Left renal pelvis (tissue), 4 donors: ENCODE measurements around the gene RHOT2. TPM values are rescaled to one million over a fixed set of nuclear protein-coding genes. Genes with fewer than 3 reads are reported as not detected.
A peak's percentile ranks its signal among the peaks of the same experiment; 100 is the strongest.

Experiments used
- DNase-seq, 4 donors: peaks; one replicate each; pipeline ENCODE4 v3.0.0-alpha.2; 2013; ENCODE audit warnings: low read depth in 4 of 4, low spot score in 3 of 4
- polyA plus RNA-seq, 4 donors: library from polyadenylated mRNA; unstranded; fragments of 120-200 nt; gene quantifications; one replicate each; pipeline ENCODE4 v1.2.1, GENCODE V29; 2013; ENCODE audit not compliant: insufficient read length in 4 of 4

The RHOT2 gene
- polyA plus RNA-seq, 4 donors, result 56.9 to 127 (median 63.7) TPM

DNA sequence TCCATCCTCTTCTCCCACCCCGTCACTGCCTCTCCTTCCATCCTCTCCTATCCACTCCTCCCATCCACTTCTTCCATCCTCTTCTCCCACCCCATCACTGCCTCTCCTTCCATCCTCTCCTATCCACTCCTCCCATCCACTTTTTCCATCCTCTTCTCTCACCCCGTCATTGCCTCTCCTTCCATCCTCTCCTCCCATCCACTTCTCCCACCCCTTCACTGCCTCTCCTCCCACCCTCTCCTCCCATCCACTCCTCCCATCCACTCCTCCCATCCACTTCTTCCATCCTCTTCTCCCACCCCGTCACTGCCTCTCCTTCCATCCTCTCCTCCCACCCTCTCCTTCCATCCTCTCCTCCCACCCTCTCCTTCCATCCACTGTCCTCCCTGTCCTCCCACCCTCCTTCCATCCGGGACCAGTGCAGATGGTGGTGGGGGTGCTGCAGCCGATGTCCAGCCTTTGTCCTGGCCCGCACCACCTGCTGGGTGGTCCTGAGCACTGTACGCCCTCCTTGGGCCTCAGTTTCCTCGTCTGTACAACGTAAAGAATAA is 36.0 kb upstream of the RHOT2 start:
- no peak for DNase-seq

DNA sequence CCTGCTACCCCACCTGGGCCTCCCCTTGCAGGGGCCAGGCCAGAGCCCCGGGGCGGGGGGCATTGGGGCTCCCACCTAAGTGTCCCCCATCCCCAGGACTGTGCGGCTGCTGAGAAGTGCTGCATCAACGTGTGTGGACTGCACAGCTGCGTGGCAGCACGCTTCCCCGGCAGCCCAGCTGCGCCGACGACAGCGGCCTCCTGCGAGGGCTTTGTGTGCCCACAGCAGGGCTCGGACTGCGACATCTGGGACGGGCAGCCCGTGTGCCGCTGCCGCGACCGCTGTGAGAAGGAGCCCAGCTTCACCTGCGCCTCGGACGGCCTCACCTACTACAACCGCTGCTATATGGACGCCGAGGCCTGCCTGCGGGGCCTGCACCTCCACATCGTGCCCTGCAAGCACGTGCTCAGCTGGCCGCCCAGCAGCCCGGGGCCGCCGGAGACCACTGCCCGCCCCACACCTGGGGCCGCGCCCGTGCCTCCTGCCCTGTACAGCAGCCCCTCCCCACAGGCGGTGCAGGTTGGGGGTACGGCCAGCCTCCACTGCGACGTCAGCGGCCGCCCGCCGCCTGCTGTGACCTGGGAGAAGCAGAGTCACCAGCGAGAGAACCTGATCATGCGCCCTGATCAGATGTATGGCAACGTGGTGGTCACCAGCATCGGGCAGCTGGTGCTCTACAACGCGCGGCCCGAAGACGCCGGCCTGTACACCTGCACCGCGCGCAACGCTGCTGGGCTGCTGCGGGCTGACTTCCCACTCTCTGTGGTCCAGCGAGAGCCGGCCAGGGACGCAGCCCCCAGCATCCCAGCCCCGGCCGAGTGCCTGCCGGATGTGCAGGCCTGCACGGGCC is 35.2 kb upstream of the RHOT2 start:
- no peak for DNase-seq

DNA sequence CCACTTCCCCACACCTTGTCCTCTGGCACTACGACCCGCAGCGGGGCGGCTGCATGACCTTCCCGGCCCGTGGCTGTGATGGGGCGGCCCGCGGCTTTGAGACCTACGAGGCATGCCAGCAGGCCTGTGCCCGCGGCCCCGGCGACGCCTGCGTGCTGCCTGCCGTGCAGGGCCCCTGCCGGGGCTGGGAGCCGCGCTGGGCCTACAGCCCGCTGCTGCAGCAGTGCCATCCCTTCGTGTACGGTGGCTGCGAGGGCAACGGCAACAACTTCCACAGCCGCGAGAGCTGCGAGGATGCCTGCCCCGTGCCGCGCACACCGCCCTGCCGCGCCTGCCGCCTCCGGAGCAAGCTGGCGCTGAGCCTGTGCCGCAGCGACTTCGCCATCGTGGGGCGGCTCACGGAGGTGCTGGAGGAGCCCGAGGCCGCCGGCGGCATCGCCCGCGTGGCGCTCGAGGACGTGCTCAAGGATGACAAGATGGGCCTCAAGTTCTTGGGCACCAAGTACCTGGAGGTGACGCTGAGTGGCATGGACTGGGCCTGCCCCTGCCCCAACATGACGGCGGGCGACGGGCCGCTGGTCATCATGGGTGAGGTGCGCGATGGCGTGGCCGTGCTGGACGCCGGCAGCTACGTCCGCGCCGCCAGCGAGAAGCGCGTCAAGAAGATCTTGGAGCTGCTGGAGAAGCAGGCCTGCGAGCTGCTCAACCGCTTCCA is 34.4 kb upstream of the RHOT2 start:
- DNase-seq, result no peak

DNA sequence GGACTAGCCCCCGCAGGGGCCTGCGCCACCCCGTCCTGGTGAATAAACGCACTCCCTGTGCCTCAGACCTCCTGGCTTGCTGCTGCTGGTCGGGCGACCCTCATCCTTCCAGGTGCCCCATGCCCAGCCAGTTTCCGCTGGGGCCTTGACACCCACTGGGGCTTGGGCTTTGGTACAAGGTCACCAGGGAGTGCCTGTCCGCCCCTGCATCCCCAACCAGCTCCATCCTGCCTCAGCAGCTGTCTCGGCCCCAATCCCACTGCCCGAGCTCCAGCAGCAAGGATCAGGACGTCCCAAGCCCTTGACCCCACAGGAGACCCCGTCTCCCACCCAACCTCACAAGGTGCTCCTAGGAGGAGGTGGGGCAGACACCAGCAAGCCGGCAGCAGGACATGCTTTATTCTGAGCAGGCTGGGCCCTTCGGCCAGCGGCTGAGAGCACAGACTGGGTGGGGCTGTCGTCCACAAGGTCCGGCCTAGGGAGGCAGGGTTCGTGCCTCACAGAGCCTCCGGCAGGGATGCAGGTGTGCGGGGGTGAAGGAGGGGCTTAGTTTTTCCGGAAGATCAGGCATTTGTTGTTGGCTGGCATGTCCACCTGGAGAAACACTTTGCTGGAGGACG is 33.8 kb upstream of the RHOT2 start:
- DNase-seq, result no peak

DNA sequence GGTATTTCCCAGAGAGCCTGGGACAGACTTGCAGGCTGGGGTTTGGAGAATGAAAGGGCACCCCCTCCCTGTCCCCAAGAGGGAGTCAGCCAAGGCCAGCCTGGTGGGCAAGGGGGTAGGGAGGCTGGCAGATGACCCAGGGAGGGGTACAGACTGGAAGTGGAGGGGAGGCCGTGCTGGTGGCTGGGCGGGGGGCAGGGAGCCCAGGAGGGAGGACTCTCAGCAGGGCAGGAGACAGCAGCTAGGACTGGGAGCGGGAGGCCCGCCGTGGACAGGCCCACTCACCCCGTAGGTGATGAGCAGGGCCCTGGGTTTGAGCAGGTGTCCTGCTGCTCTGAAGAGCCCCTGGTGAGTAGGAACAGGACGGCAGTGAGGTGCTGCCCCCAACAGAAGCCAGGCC is 32.9 kb upstream of the RHOT2 start:
- no peak for DNase-seq

DNA sequence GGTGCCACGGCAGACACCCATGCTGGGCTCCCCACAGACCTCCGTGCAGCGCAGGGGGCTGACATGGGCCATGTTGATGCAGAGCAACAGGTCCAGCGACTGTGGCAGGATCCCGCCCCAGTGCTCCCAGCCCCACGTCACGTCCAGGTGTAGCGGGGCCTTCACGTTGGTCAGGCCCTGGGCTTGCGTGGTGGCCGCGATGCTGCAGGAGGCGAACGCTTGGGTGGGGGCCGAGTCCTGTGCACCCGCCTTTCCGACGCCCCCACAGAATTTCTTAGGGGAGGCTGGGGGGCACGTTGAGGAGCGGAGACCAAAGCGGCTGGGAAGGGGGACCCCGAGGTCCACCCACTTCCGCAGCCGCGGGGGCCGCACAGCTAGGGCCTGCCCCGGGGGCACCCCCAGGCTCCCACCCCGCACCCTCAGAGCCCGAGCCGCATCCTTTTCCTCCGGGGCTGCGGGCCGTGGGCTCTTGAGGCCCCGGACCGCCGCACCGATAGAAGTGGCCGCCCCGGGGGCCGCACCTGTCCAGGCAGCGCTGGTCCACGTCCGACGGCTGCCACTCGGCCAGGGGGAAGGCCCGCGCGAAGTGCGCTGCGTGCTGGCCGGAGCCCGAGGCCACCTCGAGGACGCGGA is 32.2 kb upstream of the RHOT2 start:
- DNase-seq, result no peak

- DNase-seq, result peak; percentile 81 to 89 (median 88)
Observed at GRCh38 chr16:636206-637080, 31.5 kb upstream of the RHOT2 start, which contains the start of gene METTL26. Gene METTL26 (minus strand): TSS chr16:636305. CDS start chr16:636290, 15 bp downstream.

- DNase-seq, result peak in 3 of 4 donors; percentile 75 to 79 (median 77)
Observed at GRCh38 chr16:637081-638018, 30.6 kb upstream of the RHOT2 start.

DNA sequence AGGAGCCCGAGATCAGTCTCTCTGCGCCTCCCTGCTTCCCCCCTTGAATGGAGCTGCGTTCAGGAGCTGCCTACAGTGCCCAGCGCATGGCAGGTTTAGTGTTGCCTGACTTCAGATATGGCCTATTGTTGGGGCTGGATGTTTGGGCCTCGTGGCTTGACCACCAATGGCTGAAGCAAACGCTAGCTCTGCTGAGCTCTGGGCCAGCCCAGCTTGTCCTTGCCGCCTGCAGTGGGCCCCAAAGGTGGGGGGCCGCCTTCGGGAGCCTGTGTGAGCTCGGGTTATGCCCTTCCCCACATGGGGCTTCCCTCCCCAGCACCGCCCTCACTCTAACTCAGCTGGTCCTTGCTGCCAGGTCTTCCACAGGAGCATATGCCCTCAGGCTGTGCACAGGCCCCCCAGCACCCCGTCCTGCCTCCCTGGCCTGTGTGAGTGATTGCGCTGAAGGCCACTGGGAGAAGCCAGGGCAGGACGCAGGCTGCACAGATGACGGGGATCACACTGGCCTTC is 29.8 kb upstream of the RHOT2 start:
- no peak for DNase-seq

GRCh38 chr16:638836-639235 is 29.1 kb upstream of the RHOT2 start:
- DNase-seq, result no peak

- no peak for DNase-seq
Observed at GRCh38 chr16:640614-641013, 27.3 kb upstream of the RHOT2 start.

DNA sequence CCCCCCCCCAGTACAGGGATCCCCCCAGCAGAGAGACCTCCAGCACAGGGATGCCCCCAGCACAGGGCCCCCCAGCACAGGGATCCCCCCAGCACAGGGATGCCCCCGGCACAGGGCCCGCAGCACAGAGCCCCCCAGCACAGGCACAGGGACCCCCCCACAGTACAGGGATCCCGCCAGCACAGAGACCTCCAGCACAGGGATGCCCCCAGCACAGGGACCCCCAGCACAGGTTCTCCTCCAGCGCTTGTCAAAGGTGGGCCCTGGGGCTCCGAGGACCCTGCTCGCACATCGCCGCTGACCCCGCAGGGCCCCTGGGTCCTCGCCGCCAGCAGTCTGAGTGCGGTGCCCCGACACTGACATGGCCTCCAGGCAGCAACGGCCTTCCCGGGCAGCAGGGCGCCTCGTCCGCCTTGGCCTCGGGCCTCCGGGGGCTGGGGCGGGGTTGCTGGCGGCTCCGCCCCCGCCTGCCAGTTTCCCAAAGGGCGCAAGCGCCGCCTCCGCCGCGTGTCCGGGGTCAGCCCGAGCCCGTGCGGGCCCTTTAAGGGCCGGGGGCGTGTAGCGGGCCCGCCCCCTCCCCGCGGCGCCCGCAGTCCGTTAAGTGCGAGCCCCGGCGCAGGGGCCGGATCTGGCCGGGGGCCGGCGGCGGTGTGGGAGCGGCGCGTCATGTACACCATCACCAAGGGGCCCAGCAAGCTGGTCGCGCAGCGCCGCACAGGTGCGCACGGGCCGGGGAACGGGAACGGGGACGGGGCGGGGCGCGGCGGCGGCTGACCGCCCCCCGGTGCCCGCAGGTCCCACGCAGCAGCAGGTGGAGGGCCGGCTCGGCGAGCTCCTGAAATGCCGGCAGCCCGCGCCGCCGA is 26.4 kb upstream of the RHOT2 start, which contains the start of gene MCRIP2:
Gene MCRIP2, plus strand, starts transcription at position 503 of the 863 bp plus-strand sequence. Its CDS starts 164 bp downstream, at position 667.
- no peak for DNase-seq

DNA sequence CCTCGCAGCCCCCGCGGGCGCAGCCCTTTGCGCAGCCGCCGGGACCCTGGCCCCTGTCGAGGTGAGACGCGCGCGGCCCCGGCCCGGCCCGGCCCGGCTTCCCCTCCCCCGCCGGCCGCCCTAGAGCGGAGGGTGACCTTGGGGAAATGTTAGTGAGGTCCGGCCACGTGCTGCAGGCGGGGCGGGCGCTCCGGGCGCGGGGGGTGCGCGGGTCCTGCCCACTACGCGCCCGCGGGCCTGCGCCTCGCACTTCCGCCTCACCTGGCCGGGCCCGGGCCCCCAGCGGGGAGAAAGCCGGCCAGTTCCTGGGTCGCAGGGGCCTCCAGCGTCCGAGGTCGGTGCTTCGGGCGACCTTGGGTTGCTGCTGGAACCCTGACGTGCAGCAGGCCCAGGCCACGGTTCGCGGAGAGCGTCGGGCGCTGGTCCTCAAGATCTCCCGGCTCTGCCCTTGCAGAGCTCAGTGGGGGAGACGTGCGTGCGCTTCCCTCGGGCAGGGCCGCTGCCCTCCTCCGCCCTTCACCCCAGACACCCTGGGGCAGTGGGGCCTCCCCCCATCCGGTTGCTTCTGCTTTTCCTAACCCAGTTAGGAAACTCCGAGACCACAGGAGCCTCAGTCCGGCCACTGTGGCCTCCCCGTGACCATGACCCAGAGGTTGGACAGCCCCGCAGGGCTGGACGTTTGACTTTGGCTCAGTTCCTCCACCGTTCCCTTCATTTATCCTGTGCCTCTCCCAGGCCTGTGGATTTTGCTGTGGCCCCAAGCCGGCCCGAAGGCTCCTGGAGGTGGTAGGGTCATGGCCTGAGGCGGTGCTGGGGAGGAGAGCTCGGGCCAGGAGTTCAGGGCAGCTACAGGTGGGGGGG is 25.5 kb upstream of the RHOT2 start:
- no peak for DNase-seq

GRCh38 chr16:643050-643368 is 24.9 kb upstream of the RHOT2 start:
- no peak for DNase-seq

DNA sequence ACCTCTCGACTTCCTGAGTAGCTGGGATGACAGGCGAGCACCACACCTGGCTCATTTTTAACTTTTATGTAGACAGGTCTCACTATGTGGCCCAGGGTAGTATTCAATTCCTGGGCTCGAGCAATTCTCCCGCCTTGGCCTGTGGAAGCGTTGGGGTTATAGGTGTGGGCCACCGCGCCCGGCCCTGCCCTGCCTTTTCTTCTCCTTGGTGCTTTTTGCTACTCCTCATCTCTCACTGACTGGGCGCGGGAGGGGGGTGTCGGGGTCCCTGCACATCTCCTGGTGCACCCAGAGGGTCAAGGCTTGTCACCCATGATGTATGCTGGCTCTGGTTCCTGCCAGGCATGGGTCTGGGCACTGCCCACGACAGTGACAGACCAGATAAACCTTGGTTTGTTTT is 23.4 kb upstream of the RHOT2 start:
- no peak for DNase-seq

- no peak for DNase-seq
Observed at GRCh38 chr16:645852-646678, 21.9 kb upstream of the RHOT2 start.
